Calu3 (cell line): ENCODE data around the gene P3H2. TPM values are rescaled to one million over a fixed set of nuclear protein-coding genes. Genes with fewer than 3 reads are reported as not detected.
A peak's percentile ranks its signal among the peaks of the same experiment; 100 is the strongest.

Experiments
- BruUV-seq: library from RNA; stranded (reverse); fragments of 400-500 nt; replicated peaks from 2 replicates; lab custom pipeline; 2021; lab: Mats Ljungman, UMichigan
- CTCF ChIA-PET: fragments of 300-600 bp; sonication (Branson Sonifier 250); formaldehyde crosslinking; loops from one replicate; lab custom pipeline; 2022; ENCODE audit warnings: antibody characterized with exemption; lab: Charles Lee
- DNase-seq: peaks from one replicate; pipeline ENCODE4 v3.0.0; 2022
- H3K27ac Mint-ChIP-seq: one replicate; pipeline ENCODE4 v1.8.0; 2022; ENCODE audit warnings: mixed read lengths; ENCODE audit not compliant: unreplicated experiment
- H3K27me3 Mint-ChIP-seq: one replicate; pipeline ENCODE4 v1.8.0; 2022; ENCODE audit warnings: mixed read lengths; ENCODE audit not compliant: unreplicated experiment
- H3K36me3 Mint-ChIP-seq: one replicate; pipeline ENCODE4 v1.8.0; 2022; ENCODE audit warnings: mild to moderate bottlenecking, moderate library complexity, mixed read lengths; ENCODE audit not compliant: insufficient read depth, unreplicated experiment
- H3K4me1 Mint-ChIP-seq: one replicate; pipeline ENCODE4 v1.8.0; 2022; ENCODE audit warnings: mild to moderate bottlenecking, low read depth, mixed read lengths; ENCODE audit not compliant: unreplicated experiment
- H3K4me3 Mint-ChIP-seq: one replicate; pipeline ENCODE4 v1.8.0; 2022; ENCODE audit warnings: mild to moderate bottlenecking, low read depth, moderate library complexity, mixed read lengths; ENCODE audit not compliant: unreplicated experiment
- H3K9me3 Mint-ChIP-seq: one replicate; pipeline ENCODE4 v1.8.0; 2022; ENCODE audit warnings: low read depth, mixed read lengths; ENCODE audit not compliant: unreplicated experiment
- intact Hi-C: fragments of 100-400 bp; cut with micrococcal nuclease; formaldehyde crosslinking; loops from one replicate; pipeline ENCODE4 v1.10.0; 2022; ENCODE audit not compliant: unreplicated experiment
- total RNA-seq: library from RNA; stranded (reverse); gene quantifications from 2 replicates; pipeline ENCODE4 v1.2.3, GENCODE V29; 2022
- TF ChIP-seq, protein P1 (sequence below): fragments of 200-600 bp; IDR thresholded peaks from one replicate; pipeline ENCODE4 v1.8.0; 2022; ENCODE audit warnings: antibody characterized with exemption; ENCODE audit not compliant: unreplicated experiment

The P3H2 gene
- total RNA-seq, 1 experiment from 2014 or later = 7.1 TPM

DNA sequence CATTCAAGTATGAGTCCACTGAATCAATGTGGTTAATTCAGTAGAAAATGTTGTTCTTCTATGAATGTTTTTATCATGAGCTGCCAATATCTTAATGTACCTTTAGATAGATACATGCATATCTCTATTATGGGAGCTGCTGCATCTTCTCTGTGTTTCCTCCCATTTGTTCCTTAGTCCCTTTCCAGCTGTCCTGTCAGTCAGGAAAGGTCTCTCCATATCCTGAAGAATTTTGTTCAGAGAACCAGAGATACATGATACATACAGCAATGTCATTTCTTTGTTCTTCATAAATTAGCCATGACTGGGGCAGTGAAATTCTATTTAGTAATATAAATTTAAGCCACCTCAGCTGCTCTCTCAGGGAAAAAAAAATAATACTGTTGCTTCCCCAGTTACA lies 103.7 kb downstream of the P3H2 start:
- no peak overlapping the region for H3K27ac Mint-ChIP-seq
- TF ChIP-seq, protein P1, sequence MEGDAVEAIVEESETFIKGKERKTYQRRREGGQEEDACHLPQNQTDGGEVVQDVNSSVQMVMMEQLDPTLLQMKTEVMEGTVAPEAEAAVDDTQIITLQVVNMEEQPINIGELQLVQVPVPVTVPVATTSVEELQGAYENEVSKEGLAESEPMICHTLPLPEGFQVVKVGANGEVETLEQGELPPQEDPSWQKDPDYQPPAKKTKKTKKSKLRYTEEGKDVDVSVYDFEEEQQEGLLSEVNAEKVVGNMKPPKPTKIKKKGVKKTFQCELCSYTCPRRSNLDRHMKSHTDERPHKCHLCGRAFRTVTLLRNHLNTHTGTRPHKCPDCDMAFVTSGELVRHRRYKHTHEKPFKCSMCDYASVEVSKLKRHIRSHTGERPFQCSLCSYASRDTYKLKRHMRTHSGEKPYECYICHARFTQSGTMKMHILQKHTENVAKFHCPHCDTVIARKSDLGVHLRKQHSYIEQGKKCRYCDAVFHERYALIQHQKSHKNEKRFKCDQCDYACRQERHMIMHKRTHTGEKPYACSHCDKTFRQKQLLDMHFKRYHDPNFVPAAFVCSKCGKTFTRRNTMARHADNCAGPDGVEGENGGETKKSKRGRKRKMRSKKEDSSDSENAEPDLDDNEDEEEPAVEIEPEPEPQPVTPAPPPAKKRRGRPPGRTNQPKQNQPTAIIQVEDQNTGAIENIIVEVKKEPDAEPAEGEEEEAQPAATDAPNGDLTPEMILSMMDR = no peak
- no peaks in the 10 kb centered on the region for H3K36me3 Mint-ChIP-seq
- no peaks in the 10 kb centered on the region for H3K9me3 Mint-ChIP-seq
- peaks cover 38% of the 10 kb centered on the region for H3K4me1 Mint-ChIP-seq
- DNase-seq = no peak
- CTCF ChIA-PET = interaction anchor here (0.6 kb wide), 1 partner anchor 43 kb away, joined by 5 read pairs; no protein-coding TSS in a partner anchor
- intact Hi-C loops = loop anchor here (1.0 to 5.0 kb wide), 5 partner anchors 50 to 440 kb away; no protein-coding TSS in a partner anchor
- no peak overlapping the region for H3K4me3 Mint-ChIP-seq
- no TSS peak for BruUV-seq
- H3K27me3 Mint-ChIP-seq = no peaks in the 10 kb centered on the region

DNA sequence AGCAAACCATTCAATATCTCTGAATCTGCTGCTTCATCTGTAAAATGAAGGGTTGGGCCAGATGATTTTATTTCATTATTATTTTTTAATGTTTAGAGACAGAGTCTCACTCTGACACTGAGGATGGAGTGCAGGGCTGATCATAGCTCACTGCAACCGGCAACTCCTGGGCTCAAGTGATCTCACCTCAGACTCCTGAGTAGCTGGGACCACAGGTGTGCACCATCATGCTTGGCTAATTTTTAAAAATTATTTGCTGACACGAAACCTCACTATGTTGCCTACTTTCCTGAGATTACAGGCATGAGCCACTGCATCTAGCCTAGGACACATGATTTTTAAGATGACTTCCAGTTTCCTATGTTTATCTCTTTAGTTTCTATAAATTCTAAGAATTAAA lies 105.8 kb downstream of the P3H2 start:
- intact Hi-C loops = loop anchor here (5.0 kb wide), 1 partner anchor 442 kb away; no protein-coding TSS in a partner anchor
- H3K4me3 Mint-ChIP-seq = no peak overlapping the region
- no peaks in the 10 kb centered on the region for H3K27me3 Mint-ChIP-seq
- H3K27ac Mint-ChIP-seq = no peak overlapping the region
- CTCF ChIA-PET = interaction anchor here (0.6 kb wide), 1 partner anchor 51 kb away, joined by 4 read pairs; no protein-coding TSS in a partner anchor
- TF ChIP-seq, protein P1 = no peak
- no peaks in the 10 kb centered on the region for H3K9me3 Mint-ChIP-seq
- no peaks in the 10 kb centered on the region for H3K36me3 Mint-ChIP-seq
- no peak for DNase-seq
- peaks cover 56% of the 10 kb centered on the region for H3K4me1 Mint-ChIP-seq
- BruUV-seq = no TSS peak

DNA sequence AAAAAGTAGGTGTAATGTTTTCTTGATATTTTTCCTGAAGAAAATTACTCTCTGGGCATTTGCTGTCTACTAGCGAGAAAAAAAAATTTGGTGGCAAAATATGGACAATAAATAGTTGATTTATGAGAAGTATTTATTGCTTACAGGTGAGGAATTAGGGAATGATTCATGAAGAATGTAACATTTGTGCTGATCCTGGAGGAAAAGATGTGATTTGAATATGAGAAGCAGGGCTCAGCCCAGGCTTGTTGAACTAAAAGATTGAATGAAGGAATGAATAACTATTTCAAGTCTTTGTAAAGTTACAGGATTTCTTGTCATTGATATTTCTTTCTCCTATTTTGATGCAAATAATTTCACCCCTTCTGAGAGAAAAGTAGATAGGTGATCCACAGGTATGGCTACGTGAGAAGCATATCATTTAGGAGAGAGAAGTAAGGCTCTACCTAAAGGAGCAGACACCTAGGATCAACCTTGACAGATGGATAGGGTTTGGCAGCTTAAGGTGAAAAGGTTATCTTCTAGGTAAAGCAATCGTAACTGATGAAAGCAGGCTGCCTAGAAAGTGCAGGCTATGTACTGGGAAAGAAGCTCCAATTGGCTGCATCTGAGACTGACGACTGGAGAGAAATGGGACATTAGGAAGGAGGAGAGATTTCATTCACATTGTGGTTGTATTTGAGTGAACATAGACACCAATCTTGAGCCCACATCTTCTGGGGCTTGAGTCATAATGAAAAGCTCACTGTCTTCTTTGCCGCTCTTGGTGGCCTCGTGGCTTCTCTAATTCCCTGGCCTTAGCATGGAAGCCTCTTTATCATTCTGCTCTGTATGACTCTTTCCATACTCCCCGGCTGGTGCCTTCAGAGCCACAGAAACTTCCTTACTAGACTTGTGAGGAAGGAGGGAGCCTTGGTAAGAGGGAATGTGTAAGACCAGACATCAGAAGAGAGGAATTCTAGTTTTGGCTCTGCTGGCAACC lies 106.5 kb downstream of the P3H2 start:
- Mint-ChIP-seq H3K36me3 (no peaks in the 10 kb centered on the region), H3K27ac (no peak overlapping the region), H3K9me3 (no peaks in the 10 kb centered on the region), H3K4me1 (peaks cover 57% of the 10 kb centered on the region), H3K27me3 (no peaks in the 10 kb centered on the region), H3K4me3 (no peak overlapping the region)
- intact Hi-C loops = loop anchor here (2.0 kb wide), 1 partner anchor 305 kb away; no protein-coding TSS in a partner anchor
- TF ChIP-seq, protein P1 = no peak
- DNase-seq = no peak
- no TSS peak for BruUV-seq
- CTCF ChIA-PET = interaction anchor here (0.9 kb wide), 1 partner anchor 12 kb away, joined by 3 read pairs; no protein-coding TSS in a partner anchor

DNA sequence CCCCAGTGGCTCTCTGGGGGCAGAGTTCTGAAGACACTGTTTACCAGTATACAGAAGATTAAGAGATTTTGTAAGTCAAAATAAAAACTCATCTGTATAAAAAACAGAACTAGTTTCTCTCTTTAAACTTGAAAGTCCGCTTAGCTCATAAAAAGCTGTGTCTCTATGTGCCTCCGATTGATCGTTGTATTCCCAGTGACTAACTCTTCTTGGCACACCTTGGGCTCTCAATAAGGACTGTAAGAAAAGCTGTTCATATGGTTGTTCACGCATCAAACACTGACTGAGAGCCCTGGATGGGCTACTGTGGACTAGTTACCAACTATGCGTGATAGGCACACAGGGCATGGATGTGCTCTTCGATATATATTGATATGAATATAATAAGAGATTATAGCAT lies 107.9 kb downstream of the P3H2 start:
- peak overlapping the region; percentile 58 for H3K27ac Mint-ChIP-seq
- H3K4me3 Mint-ChIP-seq = peak overlapping the region; percentile 53
- H3K36me3 Mint-ChIP-seq = no peaks in the 10 kb centered on the region
- TF ChIP-seq, protein P1 = no peak
- no TSS peak for BruUV-seq
- DNase-seq = no peak
- no peaks in the 10 kb centered on the region for H3K9me3 Mint-ChIP-seq
- intact Hi-C loops = loop anchor here (2.0 kb wide), 1 partner anchor 306 kb away; no protein-coding TSS in a partner anchor
- H3K27me3 Mint-ChIP-seq = no peaks in the 10 kb centered on the region
- CTCF ChIA-PET = interaction anchor here (0.7 to 2.1 kb wide), 11 partner anchors 8 to 404 kb away, joined by 3 to 9 read pairs (median 6); partner anchors contain the start of gene CLDN1
- peaks cover 54% of the 10 kb centered on the region for H3K4me1 Mint-ChIP-seq
